H54 (cell line): ENCODE measurements around the gene ST6GALNAC6.

Experiments
- DNase-seq: peaks from one replicate; pipeline ENCODE4 v3.0.0; 2011; ENCODE audit warnings: low spot score, mixed read lengths; ENCODE audit not compliant: insufficient read length
- FAIRE-seq: peaks from 3 replicates; lab custom pipeline; 2011; peaks lifted over from hg19 to GRCh38; lab: Jason Lieb, UNC
- POLR2A ChIP-seq: IDR thresholded peaks from 2 replicates; pipeline ENCODE4 v1.6.1; 2011; ENCODE audit warnings: low read depth, mild to moderate bottlenecking, low read length

ST6GALNAC6 gene

DNA sequence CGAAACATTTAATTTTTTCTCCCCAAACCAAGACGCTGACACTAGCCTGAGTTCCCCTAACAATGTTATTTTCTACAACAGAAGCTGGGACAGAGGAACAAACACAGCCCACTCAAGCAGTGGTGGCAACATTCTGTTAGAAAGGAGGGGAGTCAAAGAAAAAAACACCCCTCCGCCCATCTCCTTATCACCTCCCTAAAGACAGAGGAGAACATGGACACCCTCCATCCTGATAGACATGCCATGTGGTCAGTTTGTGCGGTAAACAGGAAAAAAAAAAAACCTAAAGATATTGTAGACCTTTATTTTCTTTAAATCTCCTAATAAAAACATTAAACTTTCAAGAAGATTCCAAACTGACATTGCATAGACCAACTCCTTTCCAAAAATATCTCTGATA is 41.2 kb upstream of the ST6GALNAC6 start:
- FAIRE-seq, result no peak
- DNase-seq, result no peak

DNA sequence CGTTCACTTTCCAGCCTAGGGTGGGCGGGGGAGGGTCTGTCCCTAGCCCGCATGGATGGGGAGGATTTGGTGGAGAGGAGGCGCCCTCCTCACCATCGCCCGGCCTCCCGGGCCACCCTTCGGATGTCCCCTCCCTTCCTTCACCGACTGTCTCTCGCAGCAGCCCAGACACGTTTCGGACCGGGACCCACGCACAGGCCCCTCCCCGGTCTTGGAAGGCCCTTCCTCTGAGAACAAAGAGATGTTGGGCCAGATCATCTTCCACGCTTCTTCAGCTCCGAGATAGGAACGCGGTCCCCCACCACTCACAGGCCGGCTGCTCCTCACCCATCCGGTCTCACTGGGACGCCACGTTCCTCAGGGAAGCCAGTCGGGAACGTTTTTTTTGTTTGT is 38.9 kb upstream of the ST6GALNAC6 start:
- no peak for TF ChIP-seq POLR2A
- DNase-seq (no peak), FAIRE-seq (no peak)

More for the DNA sequence above, 41.2 kb upstream of the ST6GALNAC6 start:
- no peak for TF ChIP-seq POLR2A

- peak; percentile 78 for TF ChIP-seq POLR2A
- DNase-seq (peak; percentile 99), FAIRE-seq (peak; percentile 71)
Observed at GRCh38 chr9:127937388-127938297, 38.2 kb upstream of the ST6GALNAC6 start, which contains the start of gene DPM2. Gene DPM2, minus strand, starts transcription at chr9:127937854. Its CDS starts 34 bp downstream, at chr9:127937820.

DNA sequence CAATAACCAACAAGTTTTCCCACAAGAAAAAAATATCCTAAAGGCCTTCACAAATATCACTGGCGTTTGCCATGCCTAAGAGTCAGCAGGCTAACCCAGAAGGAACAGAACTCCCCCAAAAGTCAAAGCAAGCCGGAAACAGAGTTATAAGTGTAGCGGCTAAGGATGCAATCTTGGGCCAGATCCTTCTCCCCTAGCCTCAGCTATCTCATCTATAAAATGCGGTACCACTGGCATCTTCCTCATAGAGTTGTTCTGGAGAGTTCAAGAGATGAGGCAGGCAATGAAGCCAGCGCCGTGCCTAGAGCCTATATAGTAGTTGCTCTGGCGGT is 37.6 kb upstream of the ST6GALNAC6 start:
- TF ChIP-seq POLR2A, result no peak
- DNase-seq (no peak), FAIRE-seq (no peak)

DNA sequence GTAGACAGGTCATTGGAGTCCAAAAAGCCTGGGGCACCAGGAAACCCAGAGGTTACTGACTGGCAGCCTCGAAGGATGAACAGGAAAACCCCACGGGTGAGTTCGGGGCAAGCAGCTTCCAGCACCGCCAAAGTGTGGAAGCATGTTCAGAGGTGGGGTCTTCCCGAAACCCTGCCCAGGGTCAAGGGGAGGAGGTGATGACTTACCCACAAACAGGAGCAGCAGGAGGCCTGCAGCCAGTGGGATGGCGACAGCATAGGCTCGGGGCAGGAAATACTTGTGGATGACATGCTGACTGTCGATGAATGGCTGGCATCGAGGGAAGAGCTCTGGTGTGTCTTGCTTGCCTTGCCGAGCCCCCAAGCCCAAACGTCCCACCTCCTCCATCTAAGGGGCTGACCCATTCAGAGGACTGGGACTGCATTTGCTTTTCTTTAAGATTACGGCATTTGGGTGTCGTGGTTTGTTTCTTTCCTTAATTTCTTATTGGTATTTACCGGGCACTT is 37.0 kb upstream of the ST6GALNAC6 start:
- DNase-seq (no peak), FAIRE-seq (no peak)
- TF ChIP-seq POLR2A, result no peak

GRCh38 chr9:127935765-127936221 is 36.4 kb upstream of the ST6GALNAC6 start:
- no peak for FAIRE-seq
- TF ChIP-seq POLR2A, result no peak

DNA sequence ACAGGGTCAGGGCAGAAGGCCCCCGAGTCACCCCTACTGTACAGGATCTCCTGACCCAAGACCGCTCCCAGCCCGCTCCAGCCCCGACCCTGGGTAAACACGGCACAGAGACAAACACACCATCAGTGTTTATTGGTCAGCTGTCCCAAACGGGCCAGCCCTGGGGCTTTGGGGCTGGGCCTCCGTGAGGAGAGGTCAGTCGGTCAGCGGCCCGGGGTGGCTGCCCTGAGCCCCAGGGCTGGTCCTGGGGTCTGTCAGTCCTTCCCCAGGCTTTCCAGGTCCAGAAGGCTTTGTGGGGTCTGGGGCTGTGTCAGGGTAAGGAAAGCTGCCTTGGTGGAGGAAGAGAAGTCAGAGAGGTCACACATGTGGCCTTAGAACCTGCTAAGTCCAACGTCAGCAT is 35.6 kb upstream of the ST6GALNAC6 start:
- no peak for TF ChIP-seq POLR2A
- no peak for DNase-seq
- no peak for FAIRE-seq

More at GRCh38 chr9:127935765-127936221, 36.4 kb upstream of the ST6GALNAC6 start:
- DNase-seq, result no peak

DNA sequence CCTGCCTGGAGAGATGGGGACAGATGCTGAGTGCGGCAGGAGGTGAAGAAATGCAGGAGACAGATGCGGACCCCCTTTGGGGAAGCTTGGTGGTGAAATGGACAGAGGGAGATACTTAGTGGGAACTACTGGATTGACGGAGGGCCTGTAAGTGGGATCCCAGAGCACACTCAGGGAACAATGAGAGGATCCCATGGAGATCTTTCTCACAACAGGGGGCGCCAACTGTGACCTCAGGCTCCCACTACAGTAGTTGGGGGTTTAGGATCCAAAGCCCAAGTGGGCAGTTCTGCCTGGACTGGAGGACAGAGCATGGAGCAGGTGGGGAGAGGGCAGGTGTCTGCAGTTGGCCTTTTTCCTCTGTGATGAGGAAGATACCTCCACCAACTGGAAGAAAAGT is 34.8 kb upstream of the ST6GALNAC6 start:
- no peak for TF ChIP-seq POLR2A
- no peak for FAIRE-seq

GRCh38 chr9:127931092-127931881 is 31.9 kb upstream of the ST6GALNAC6 start:
- DNase-seq, result peak; percentile 89
- peak; percentile 6 for FAIRE-seq
- TF ChIP-seq POLR2A, result no peak

More for the DNA sequence above, 34.8 kb upstream of the ST6GALNAC6 start:
- no peak for DNase-seq

DNA sequence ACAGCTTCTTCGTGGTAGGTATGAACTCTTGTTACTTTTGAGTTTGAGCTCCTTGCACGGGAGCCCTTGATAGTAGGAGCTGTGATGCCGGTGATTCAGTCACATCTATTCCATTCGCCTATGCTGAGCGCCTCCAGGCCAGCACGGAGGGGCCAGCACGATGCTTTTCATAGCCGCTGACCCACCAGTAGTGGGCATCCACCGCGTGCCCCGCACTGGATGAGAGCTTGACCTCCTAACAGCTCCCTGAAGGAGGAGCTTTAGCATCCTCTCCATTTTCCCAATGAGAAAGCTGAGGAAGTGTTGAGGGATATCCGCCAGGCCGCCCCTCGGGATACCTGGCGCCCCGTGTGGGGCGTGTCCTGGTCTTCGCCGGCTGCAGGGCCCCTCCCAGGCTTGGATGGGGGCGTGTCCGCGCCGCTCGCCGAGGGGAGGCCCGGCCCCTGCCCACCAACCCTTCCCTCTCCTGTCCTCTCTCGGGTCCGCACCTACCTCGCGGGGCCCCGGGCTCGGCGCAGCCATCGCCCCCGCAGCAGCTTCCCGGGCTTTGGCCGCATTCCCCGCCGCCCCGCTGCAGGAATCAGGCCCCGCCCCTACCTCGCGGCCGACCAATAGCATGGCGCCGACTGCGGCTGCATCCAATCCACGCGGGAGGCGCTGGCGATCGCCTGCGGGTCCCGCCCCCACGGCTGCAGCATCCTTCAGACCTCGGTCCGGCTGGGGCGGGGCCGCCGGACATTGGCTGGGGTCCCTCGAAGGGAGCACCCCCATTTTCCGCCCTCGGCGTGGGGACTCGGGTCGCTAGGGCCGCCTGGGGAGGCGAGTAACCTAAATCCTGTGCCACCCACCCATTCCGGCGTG is 31.1 kb upstream of the ST6GALNAC6 start, which contains the start of gene PIP5KL1:
PIP5KL1 (minus strand) TSS at position 547 of the 861 bp plus-strand sequence; CDS start at position 522, 25 bp downstream.
- FAIRE-seq (no peak), DNase-seq (peak; percentile 98)
- TF ChIP-seq POLR2A, result 0 out of 2 replicates have a peak, but pooled peaks have one; percentile 7

- FAIRE-seq, result no peak
- no peak for DNase-seq
- no peak for TF ChIP-seq POLR2A
Observed at GRCh38 chr9:127929625-127929979, 30.2 kb upstream of the ST6GALNAC6 start.

DNA sequence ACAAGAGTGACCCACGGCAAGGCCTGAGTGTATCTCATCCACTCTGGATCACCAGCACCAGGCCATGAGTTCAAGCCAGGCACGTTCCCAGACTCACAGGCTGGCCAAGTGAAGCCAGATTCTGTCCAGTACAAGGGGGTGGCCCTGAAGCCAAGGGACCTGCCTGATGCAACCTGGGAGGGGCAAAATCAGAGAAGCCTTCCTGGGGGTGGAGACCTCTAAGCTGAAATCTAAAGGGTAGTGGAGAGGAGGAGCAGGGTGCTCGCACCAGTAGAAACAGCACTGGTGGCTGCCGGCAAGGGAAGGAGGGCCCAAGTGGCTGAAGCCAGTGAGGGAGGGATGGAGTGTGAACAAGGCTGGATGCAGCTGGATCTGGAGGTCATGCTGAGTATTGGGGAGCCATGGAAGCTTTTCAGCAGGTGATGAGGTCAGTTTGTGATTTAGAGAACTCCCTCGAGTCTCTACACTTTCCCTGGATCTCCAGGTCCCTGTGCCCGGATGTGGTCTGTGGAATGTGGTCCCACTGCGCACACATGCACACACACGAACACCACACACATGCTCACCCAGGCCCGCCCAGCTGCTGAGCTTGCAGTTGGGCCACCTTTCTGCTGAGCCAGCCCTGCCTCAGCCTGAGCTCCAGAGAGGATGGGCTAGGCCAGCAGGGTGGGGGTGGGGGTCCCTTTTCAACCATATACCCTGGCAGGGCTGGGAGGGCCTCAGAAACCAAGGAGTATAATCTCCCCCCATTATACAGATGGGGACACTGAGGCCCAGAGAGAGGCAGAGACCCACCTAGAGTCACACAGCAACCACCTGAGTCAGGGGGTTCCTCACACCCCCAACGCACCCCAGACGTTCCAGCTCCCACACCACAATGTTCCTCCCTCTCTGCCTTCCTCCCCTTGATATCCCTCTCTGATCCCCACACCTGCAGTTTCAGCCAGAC is 29.5 kb upstream of the ST6GALNAC6 start:
- DNase-seq, result peak; percentile 42
- TF ChIP-seq POLR2A, result peak; percentile 20; the same call in 1 of the 2 replicates
- no peak for FAIRE-seq
